Measurements from ENCODE around the gene RYR3.

RYR3 gene

DNA sequence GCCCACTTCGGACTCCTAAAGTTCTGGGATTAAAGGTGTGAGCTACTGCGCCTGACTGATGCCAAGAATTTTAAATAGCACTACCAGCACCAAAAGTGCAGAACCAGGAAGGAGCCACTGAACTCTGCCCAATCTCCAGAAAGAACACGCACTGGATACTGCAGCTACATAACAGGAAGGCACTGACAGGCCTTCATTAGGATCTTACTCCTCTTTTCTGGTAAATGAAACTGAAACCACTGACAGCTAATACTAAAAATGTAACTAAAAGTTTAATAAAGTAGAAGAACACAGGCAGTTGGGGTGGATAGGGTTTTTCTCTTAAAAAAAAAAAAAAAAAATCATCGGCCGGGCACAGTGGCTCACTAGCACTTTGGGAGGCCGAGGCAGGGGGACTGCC, 583.4 kb downstream of the RYR3 start:
- DNase-seq (ENCODE audit: low spot score): no peak

DNA sequence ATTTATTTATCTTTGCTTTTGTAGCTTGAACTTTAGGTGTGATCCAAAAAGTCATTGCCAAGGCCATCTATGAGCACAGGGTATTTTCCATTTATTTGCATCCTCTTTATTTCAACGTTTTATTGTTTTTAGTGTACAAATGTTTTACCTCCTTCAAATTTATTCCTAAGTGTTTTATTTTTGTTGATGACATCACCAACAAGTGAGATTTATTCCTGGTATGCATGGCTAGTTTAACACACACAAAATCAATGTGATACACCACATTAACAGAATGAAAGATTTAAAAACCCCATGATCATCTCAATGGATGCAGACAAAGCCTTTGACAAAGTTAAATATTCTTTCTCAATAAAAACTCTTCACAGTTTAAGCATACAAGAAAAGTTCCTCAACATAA, 591.3 kb downstream of the RYR3 start:
- DNase-seq (ENCODE audit: low spot score): no peak

DNA sequence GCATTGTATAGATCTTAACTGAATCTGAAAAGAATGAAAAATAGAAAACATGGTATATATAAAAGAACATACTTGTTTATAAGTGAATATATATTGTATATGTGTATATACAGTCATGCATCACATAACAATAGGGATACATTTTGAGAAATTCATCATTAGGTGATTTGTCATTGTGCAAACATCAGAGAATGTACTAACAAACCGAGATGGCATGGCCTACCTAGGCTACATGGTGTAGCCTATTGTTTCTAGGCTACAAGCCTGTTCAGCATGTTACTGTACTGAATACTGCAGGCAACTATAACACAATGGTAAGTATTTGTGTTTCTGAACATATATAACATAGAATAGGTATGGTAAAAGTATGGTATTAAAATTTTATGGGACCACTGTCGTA, 592.9 kb downstream of the RYR3 start:
- DNase-seq (ENCODE audit: low spot score): no peak

DNA sequence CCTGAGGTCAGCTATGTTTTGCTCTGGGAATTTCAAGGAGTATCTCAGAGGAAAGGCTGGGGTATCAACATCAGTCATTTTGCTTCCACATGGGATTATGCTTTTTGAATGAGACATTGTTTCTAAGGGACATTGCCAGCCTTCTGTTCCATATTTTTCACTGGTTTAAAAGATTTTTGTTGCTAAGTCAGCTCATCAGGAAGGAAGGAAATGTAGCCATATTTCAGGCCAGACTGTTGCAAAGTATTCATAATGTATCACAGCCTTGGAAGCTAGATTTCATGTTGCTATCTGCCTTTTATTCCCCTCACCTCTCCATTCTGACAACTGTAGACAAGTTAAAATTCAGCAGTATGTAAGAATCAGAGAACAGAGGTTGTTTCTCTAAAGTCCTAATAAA, 596.6 kb downstream of the RYR3 start:
- no peak for DNase-seq (ENCODE audit: low spot score)

GRCh38 chr15:33908406-33908805, 597.6 kb downstream of the RYR3 start:
- DNase-seq (ENCODE audit: low spot score): no peak

- no peak for DNase-seq (ENCODE audit: low spot score)
These were observed 600.0 kb downstream of the RYR3 start for GRCh38 chr15:33910741-33911140.

- no peak for DNase-seq (ENCODE audit: low spot score)
These were observed 601.6 kb downstream of the RYR3 start for GRCh38 chr15:33912326-33912725.

DNA sequence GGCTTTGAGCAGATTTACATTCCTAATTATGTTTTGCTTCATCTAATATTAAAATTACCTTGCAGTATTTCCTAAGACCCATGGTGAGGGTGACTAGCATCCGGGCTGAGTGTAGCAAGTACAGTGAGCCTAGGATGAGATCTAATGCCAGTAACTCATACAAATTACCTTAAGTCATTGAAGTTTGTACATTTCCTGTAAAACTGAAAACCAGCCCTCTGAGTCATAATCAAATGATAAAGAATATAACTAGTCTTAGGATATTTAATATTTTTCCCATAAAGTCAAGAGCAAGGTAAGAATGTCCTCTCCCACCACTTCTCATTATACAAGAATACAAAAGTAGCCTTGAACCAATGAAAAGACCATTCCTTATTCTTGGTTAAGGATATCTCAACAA, 602.7 kb downstream of the RYR3 start:
- no peak for DNase-seq (ENCODE audit: low spot score)
